ENCODE measurements around the gene RNF213.

The RNF213 gene

GRCh38 chr17:80441133-80441578, 180.5 kb downstream of the RNF213 start:
- DNase-seq: no peak

- no peak for DNase-seq
Observed at GRCh38 chr17:80441598-80442322, 181.1 kb downstream of the RNF213 start.

GRCh38 chr17:80442323-80442659, 181.6 kb downstream of the RNF213 start:
- no peak for DNase-seq

GRCh38 chr17:80442764-80443163, 182.1 kb downstream of the RNF213 start:
- no peak for DNase-seq

- no peak for DNase-seq
Observed at GRCh38 chr17:80443498-80443897, 182.8 kb downstream of the RNF213 start.

- DNase-seq: peak; percentile 85
Observed at GRCh38 chr17:80443916-80444643, 183.4 kb downstream of the RNF213 start.

- DNase-seq: no peak
Observed at GRCh38 chr17:80444644-80444979, 184.0 kb downstream of the RNF213 start.

- DNase-seq: peak; percentile 96
Observed at GRCh38 chr17:80445007-80445725, 184.5 kb downstream of the RNF213 start.

GRCh38 chr17:80445726-80446110, 185.1 kb downstream of the RNF213 start:
- DNase-seq: peak; percentile 97

GRCh38 chr17:80446645-80447405, 186.2 kb downstream of the RNF213 start:
- peak; percentile 70 for DNase-seq

GRCh38 chr17:80447790-80448189, 187.1 kb downstream of the RNF213 start:
- DNase-seq: no peak
